Prostate gland (tissue), 2 donors: Measurements from ENCODE around the gene MATCAP1.

Source experiments
- POLR2A ChIP-seq: fragments of 450-650 bp; IDR thresholded peaks from one replicate; pipeline ENCODE4 v1.6.1; 2016; ENCODE audit warnings: antibody characterized with exemption, mild to moderate bottlenecking
- TF ChIP-seq, protein P1 (sequence below), 4 experiments: fragments of 200-600 bp in 2 of 4; fragments of 450-650 bp in 2 of 4; sonication (generic) in 2 of 4; IDR thresholded peaks; 1 replicate in 3 of 4; 2 replicates in 1 of 4; pipeline ENCODE4 v1.5.1; 2016 to 2019; ENCODE audit warnings: antibody characterized with exemption in 4 of 4, mild to moderate bottlenecking in 2 of 4, moderate library complexity in 2 of 4

DNA sequence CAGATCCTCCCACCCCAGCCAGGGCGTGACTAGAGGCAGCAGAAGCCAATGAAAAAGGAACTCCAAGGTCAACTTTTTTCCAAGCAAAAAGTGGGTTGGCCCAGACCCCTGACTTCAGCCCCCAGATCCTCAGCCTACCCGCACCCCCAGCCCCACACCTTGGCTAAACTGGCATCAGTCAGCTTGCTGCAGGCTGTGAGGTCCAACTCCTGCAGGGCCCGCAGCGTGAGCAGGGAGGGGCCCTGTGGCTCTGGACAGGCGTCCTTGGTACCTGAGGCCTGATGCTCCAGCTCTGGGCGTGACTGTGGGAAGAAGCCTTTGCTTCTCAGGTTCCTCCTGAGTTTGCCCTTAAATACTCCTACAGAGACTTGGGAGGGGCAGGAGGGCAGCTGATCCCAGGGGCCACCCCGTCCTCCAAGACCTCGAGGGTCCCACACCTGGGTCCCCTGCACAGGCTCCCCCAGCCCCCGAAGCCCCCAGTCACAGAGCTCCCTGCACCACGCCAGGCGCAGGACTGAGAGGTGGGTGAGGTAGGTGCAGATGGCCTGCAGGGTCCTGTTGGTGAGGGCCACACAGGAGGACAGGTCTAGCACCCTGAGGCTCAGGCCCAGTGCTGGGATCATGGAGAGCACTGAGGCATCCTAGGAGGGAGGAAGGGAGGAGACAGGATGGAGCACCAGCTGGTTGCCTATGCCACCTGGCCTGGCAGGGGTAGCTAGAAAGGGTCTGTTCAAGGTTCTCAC lies 24.6 kb upstream of the MATCAP1 start:
- TF ChIP-seq, protein P1, sequence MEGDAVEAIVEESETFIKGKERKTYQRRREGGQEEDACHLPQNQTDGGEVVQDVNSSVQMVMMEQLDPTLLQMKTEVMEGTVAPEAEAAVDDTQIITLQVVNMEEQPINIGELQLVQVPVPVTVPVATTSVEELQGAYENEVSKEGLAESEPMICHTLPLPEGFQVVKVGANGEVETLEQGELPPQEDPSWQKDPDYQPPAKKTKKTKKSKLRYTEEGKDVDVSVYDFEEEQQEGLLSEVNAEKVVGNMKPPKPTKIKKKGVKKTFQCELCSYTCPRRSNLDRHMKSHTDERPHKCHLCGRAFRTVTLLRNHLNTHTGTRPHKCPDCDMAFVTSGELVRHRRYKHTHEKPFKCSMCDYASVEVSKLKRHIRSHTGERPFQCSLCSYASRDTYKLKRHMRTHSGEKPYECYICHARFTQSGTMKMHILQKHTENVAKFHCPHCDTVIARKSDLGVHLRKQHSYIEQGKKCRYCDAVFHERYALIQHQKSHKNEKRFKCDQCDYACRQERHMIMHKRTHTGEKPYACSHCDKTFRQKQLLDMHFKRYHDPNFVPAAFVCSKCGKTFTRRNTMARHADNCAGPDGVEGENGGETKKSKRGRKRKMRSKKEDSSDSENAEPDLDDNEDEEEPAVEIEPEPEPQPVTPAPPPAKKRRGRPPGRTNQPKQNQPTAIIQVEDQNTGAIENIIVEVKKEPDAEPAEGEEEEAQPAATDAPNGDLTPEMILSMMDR (IDR thresholded peaks at IDR 0.05): no peak
- TF ChIP-seq POLR2A: no peak
